SK-MEL-5 (cell line): ENCODE data around the gene NOS1AP. TPM values are rescaled to one million over a fixed set of nuclear protein-coding genes. Genes with fewer than 3 reads are reported as not detected.

Experiments used
- DNase-seq: peaks from one replicate; pipeline ENCODE4 v3.0.0-alpha.2; 2016; ENCODE audit warnings: low read depth, low spot score
- in situ Hi-C: cut with HindIII; loops from 2 replicates; pipeline ENCODE4 v1.10.0; 2016; ENCODE audit warnings: low sequenced_read_pairs, high pct_unique_total_duplicates, low pct_unique_long_range_greater_than_20kb
- total RNA-seq: library from RNA; depleted of rRNA; stranded (reverse); fragments of >200 nt; shearing (Covaris generic); gene quantifications from 2 replicates; pipeline ENCODE4 v1.2.3, GENCODE V29; 2014

NOS1AP gene
- total RNA-seq, 1 experiment from 2014 or later = 0.29 TPM

- no peak for DNase-seq
- in situ Hi-C loops = loop anchor here (10.0 kb wide), 1 partner anchor 190 kb away; no protein-coding TSS in a partner anchor
Measured at GRCh38 chr1:162234571-162234970, 165.1 kb downstream of the NOS1AP start.

- DNase-seq = no peak
- in situ Hi-C loops = loop anchor here (10.0 kb wide), 1 partner anchor 191 kb away; no protein-coding TSS in a partner anchor
Measured at GRCh38 chr1:162235241-162235800, 165.8 kb downstream of the NOS1AP start.

GRCh38 chr1:162236201-162236600 is 166.7 kb downstream of the NOS1AP start:
- in situ Hi-C loops = loop anchor here (10.0 kb wide), 1 partner anchor 191 kb away; no protein-coding TSS in a partner anchor
- DNase-seq = no peak

GRCh38 chr1:162236618-162237017 is 167.1 kb downstream of the NOS1AP start:
- in situ Hi-C loops = loop anchor here (10.0 kb wide), 1 partner anchor 192 kb away; no protein-coding TSS in a partner anchor
- no peak for DNase-seq

- in situ Hi-C loops = no loop called here
- no peak for DNase-seq
Measured at GRCh38 chr1:162240577-162240976, 171.1 kb downstream of the NOS1AP start.

GRCh38 chr1:162242804-162243203 is 173.3 kb downstream of the NOS1AP start:
- in situ Hi-C loops = no loop called here

GRCh38 chr1:162248854-162249535 is 179.5 kb downstream of the NOS1AP start:
- DNase-seq = peak; percentile 19
- in situ Hi-C loops = no loop called here

More at GRCh38 chr1:162242804-162243203, 173.3 kb downstream of the NOS1AP start:
- no peak for DNase-seq

- in situ Hi-C loops = no loop called here
- no peak for DNase-seq
Measured at GRCh38 chr1:162250004-162250730, 180.7 kb downstream of the NOS1AP start.

- DNase-seq = no peak
- in situ Hi-C loops = no loop called here
Measured at GRCh38 chr1:162251102-162251501, 181.6 kb downstream of the NOS1AP start.

- in situ Hi-C loops = no loop called here
Measured at GRCh38 chr1:162252214-162252613, 182.7 kb downstream of the NOS1AP start.

GRCh38 chr1:162253790-162254189 is 184.3 kb downstream of the NOS1AP start:
- in situ Hi-C loops = no loop called here

More at GRCh38 chr1:162252214-162252613, 182.7 kb downstream of the NOS1AP start:
- DNase-seq = no peak

GRCh38 chr1:162256287-162256686 is 186.8 kb downstream of the NOS1AP start:
- peak; percentile 87 for DNase-seq
- in situ Hi-C loops = no loop called here

More at GRCh38 chr1:162253790-162254189, 184.3 kb downstream of the NOS1AP start:
- no peak for DNase-seq

- no peak for DNase-seq
- in situ Hi-C loops = no loop called here
Measured at GRCh38 chr1:162258394-162258793, 188.9 kb downstream of the NOS1AP start.

GRCh38 chr1:162259894-162260455 is 190.5 kb downstream of the NOS1AP start:
- no peak for DNase-seq
- in situ Hi-C loops = no loop called here

GRCh38 chr1:162264108-162264507 is 194.6 kb downstream of the NOS1AP start:
- no peak for DNase-seq
- in situ Hi-C loops = no loop called here

GRCh38 chr1:162265983-162266382 is 196.5 kb downstream of the NOS1AP start:
- no peak for DNase-seq
- in situ Hi-C loops = no loop called here

GRCh38 chr1:162270016-162270770 is 200.7 kb downstream of the NOS1AP start:
- in situ Hi-C loops = no loop called here
- no peak for DNase-seq
